Mucosa of descending colon (tissue), 3 donors: ENCODE measurements around the gene REC114. TPM values are rescaled to one million over a fixed set of nuclear protein-coding genes. Genes with fewer than 3 reads are reported as not detected.

ENCODE experiments used
- ATAC-seq: fragments of 200-7000 bp; cut with Tn5 transposase; one replicate; pipeline ENCODE4 v1.9.1; 2020; ENCODE audit warnings: mild to moderate bottlenecking, moderate library complexity
- DNase-seq, 3 donors: peaks; one replicate each; pipeline ENCODE4 v3.0.0-alpha.2; 2020
- H3K36me3 ChIP-seq: fragments of 200-600 bp; one replicate; pipeline ENCODE4 v1.8.0; 2021; ENCODE audit warnings: low read depth, mild to moderate bottlenecking
- H3K4me1 ChIP-seq: fragments of 200-600 bp; one replicate; pipeline ENCODE4 v1.8.0; 2021; ENCODE audit warnings: low read depth, mild to moderate bottlenecking
- H3K4me3 ChIP-seq: fragments of 200-600 bp; one replicate; pipeline ENCODE4 v1.8.0; 2021; ENCODE audit warnings: mild to moderate bottlenecking
- H3K9me3 ChIP-seq: fragments of 200-600 bp; one replicate; pipeline ENCODE4 v1.8.0; 2021; ENCODE audit warnings: mild to moderate bottlenecking
- CTCF ChIP-seq: fragments of 200-600 bp; IDR thresholded peaks from one replicate; pipeline ENCODE4 v1.8.0; 2022; ENCODE audit warnings: antibody characterized with exemption, mild to moderate bottlenecking
- intact Hi-C, 2 donors: fragments of 100-400 bp; cut with DNase I in 1 of 2; cut with micrococcal nuclease in 1 of 2; formaldehyde crosslinking; loops; one replicate each; pipeline versions ENCODE4 v1.11.0 to v1.11.1; 2022; cut with DNase I, micrococcal nuclease
- total RNA-seq, 3 donors: library from RNA; stranded (reverse); fragmentation: NEBNext Ultra II Directional in 2 of 3; extraction: Animal tissue kit (Norgen Biotek cat#: 25700) in 2 of 3; gene quantifications; one replicate each; pipeline versions ENCODE4 v1.2.1 to v1.2.4, GENCODE V29; 2021 to 2023
- donor health status: DM: no; HTN: no; CAD: no; lungs with moderate emphysema.
- donor health status: DM: no; HTN: no; CAD: no.
- donor health status: DM: no; HTN: yes; CAD: no.

Gene REC114
- total RNA-seq, 3 donors from 2014 or later = not detected

GRCh38 chr15:73600413-73601335 lies 157.7 kb downstream of the REC114 start:
- Histone ChIP-seq H3K4me1 (peaks cover 34% of the 10 kb centered on the region), H3K36me3 (no peaks in the 10 kb centered on the region), H3K9me3 (no peaks in the 10 kb centered on the region), H3K4me3 (no peak overlapping the region)
- intact Hi-C loops = no loop called here
- no peak for ATAC-seq
- no peak for DNase-seq
- TF ChIP-seq CTCF = no peak

DNA sequence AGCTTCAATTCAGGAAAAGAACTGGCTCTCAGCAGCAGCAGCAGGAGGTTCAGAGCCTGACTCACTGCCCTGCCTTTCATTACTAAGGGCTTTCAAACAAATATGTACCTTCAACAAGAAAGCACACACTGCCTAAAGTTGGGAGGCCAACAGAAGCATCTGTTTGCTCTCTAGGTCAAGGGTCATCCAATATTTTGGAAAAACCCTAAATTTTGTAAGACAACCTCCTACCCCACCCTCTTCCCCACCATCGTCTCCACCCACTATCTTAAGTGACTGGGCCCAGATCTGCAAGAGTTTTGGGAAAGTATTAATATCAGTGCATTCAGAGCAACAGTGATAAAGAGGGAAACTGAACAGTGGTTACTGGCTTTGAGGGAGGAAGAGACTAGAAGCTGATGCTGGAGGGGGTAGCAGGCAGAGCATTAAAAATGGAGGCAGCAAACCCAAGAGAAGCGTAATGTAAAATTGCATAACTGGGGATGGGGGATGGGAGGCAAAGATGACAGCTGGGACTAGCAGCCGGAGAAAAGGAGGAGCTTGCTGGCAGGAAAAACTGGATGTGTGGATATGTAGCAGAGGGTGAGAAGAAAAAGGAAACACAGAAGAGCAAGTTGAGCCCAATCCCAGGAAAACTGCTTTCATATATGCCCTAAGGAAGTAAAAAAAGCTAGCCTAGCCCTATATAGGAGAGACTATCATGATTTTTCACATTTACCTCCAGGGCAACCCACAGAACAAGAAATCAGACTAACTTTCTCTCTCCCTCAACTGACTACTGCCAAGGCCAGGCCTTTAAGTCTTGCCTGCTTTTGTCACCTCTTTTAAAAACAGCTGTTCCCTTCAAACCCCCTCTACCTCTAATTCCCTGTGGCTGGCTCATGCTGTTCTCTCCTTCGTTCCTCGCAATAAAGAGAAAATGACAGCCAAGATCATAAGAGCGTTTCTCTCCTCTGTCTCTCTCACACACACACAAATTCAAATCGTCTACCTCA lies 158.8 kb downstream of the REC114 start:
- Histone ChIP-seq H3K4me1 (peaks cover 34% of the 10 kb centered on the region), H3K9me3 (no peaks in the 10 kb centered on the region), H3K36me3 (no peaks in the 10 kb centered on the region), H3K4me3 (no peak overlapping the region)
- intact Hi-C loops = no loop called here
- TF ChIP-seq CTCF = no peak
- DNase-seq (peak in 1 of 3 donors; percentile 65), ATAC-seq (peak; percentile 73)

DNA sequence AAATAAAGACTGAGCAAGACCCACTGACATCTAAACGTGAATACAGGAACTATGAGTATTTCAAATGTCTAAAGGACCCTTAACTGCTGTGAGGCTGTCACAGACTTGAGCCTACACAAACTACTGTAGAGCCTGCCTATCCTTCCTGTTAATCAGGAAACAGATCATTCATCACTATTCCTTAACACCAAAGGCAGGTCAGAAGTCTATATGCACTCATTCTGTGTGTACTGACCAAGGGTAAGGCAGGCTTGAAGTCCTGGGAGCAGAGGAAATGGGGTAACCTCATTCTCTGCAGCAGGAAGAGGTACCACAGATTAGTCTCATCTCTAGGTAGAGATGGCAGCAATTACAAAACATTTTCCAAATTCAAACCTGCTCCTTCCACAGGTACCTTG lies 159.5 kb downstream of the REC114 start:
- intact Hi-C loops = no loop called here
- H3K4me1 ChIP-seq = peaks cover 31% of the 10 kb centered on the region
- H3K36me3 ChIP-seq = no peaks in the 10 kb centered on the region
- no peak for DNase-seq
- TF ChIP-seq CTCF = no peak
- no peaks in the 10 kb centered on the region for H3K9me3 ChIP-seq
- no peak overlapping the region for H3K4me3 ChIP-seq
- peak; percentile 76 for ATAC-seq

DNA sequence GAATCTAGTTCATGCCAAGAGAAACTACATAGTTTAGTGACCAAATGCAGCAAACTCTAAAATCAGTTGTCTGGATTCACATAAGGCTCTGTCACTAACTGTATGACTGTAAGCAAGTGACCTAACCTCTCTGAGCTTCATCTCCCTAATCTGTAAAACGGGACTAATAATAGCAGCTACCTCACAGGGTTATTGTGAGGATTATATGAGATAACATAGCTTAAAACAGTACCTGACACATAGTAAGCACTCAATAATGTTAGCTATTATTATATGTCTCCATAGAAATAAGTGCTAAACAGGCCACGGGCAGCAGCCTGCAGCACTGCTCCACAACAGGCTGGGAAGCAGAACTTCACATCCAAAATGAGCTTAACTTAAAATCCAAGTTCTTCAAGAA lies 160.0 kb downstream of the REC114 start:
- ATAC-seq (no peak), DNase-seq (no peak)
- TF ChIP-seq CTCF = no peak
- H3K9me3 ChIP-seq = no peaks in the 10 kb centered on the region
- peaks cover 25% of the 10 kb centered on the region for H3K4me1 ChIP-seq
- H3K4me3 ChIP-seq = no peak overlapping the region
- no peaks in the 10 kb centered on the region for H3K36me3 ChIP-seq
- intact Hi-C loops = no loop called here

DNA sequence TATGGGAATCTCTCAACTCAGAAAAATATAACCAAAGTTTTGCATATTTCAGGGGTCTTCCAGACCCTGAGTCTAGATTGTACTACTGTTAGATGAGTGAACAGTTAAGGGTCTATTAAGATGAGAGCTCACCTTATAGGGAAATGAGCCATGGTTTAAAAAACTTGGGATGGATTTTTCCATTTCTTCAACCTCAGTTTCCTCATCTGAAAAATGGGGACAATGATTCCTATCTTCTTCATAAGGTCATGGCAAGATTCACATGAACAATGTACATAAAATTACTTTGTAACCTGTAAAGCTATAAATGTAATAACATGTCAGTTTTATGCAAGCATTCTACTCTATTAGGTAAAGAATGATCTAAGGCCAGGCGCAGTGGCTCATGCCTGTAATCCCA lies 161.5 kb downstream of the REC114 start:
- no peaks in the 10 kb centered on the region for H3K9me3 ChIP-seq
- H3K4me1 ChIP-seq = peaks cover 26% of the 10 kb centered on the region
- no peaks in the 10 kb centered on the region for H3K36me3 ChIP-seq
- no peak for ATAC-seq
- H3K4me3 ChIP-seq = no peak overlapping the region
- no peak for TF ChIP-seq CTCF
- intact Hi-C loops = no loop called here
- DNase-seq = no peak
